NCI-H774 (cell line): ENCODE data around the gene LRCH1.

ENCODE experiments used
- DNase-seq: peaks from one replicate; lab custom pipeline; 2025; lab: John Stamatoyannopoulos, UW

The LRCH1 gene

GRCh38 chr13:46562152-46562551 is 9.2 kb downstream of the LRCH1 start:
- no peak for DNase-seq

GRCh38 chr13:46562581-46562980 is 9.6 kb downstream of the LRCH1 start:
- no peak for DNase-seq

GRCh38 chr13:46565808-46566750 is 13.1 kb downstream of the LRCH1 start:
- DNase-seq, result no peak

GRCh38 chr13:46567671-46568070 is 14.7 kb downstream of the LRCH1 start:
- no peak for DNase-seq

GRCh38 chr13:46569456-46569855 is 16.5 kb downstream of the LRCH1 start:
- no peak for DNase-seq

- DNase-seq, result no peak
Observed at GRCh38 chr13:46570273-46570672, 17.3 kb downstream of the LRCH1 start.

- no peak for DNase-seq
Observed at GRCh38 chr13:46571189-46571908, 18.4 kb downstream of the LRCH1 start.

- DNase-seq, result no peak
Observed at GRCh38 chr13:46571909-46572595, 19.1 kb downstream of the LRCH1 start.

- no peak for DNase-seq
Observed at GRCh38 chr13:46572752-46573431, 19.9 kb downstream of the LRCH1 start.

GRCh38 chr13:46575301-46575771 is 22.4 kb downstream of the LRCH1 start:
- no peak for DNase-seq

GRCh38 chr13:46575818-46576221 is 22.9 kb downstream of the LRCH1 start:
- no peak for DNase-seq

- DNase-seq, result no peak
Observed at GRCh38 chr13:46576762-46577161, 23.8 kb downstream of the LRCH1 start.

GRCh38 chr13:46577696-46578589 is 25.0 kb downstream of the LRCH1 start:
- DNase-seq, result no peak

GRCh38 chr13:46578590-46578975 is 25.6 kb downstream of the LRCH1 start:
- DNase-seq, result no peak

GRCh38 chr13:46580362-46580839 is 27.4 kb downstream of the LRCH1 start:
- no peak for DNase-seq

- no peak for DNase-seq
Observed at GRCh38 chr13:46582190-46582589, 29.2 kb downstream of the LRCH1 start.

GRCh38 chr13:46586751-46587514 is 34.0 kb downstream of the LRCH1 start:
- no peak for DNase-seq

GRCh38 chr13:46587807-46588418 is 34.9 kb downstream of the LRCH1 start:
- DNase-seq, result no peak

- DNase-seq, result no peak
Observed at GRCh38 chr13:46592385-46592784, 39.4 kb downstream of the LRCH1 start.
